ENCODE data around the gene GNG12. TPM values are rescaled to one million over a fixed set of nuclear protein-coding genes. Genes with fewer than 3 reads are reported as not detected.

Gene GNG12
- total and polyA plus RNA-seq, 9 of the 15 experiments (the other 6 are each of a cell fraction or from before 2014, with no cell fraction given): 2.6 to 6.0 (median 4.1) TPM

DNA sequence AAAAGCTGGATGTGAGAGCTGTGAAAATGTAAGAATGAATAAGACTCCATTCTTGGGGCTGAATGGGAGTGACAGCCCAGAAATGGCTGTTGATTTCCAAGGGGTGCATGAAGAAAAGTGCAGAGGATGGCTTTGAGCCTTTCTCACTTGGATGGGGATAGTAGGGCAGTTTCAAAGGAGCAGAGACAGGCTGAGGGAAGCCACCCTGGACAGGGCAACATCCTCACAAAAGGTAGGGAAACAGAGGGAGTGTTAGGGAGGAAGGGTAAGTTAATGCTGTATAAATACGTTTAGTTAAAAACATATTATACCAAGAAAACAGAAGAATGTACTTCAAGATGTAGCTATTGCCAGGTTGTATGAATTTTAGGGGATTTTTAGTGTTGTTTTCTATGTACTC lies 110.1 kb downstream of the GNG12 start:
- peak overlapping the region; percentile 49; the same call in 2 of the 3 replicates for H3K27ac ChIP-seq (ENCODE audit: extremely low read depth, low read depth, low read length)
- TF ChIP-seq SRF (CRISPR knock-in tag; IDR thresholded peaks at IDR 0.05) (peak in 1 of 2 experiments; percentile 74; a peak in 1 of 4 replicates), RHOXF2B (CRISPR knock-in tag; conservative IDR thresholded peaks at IDR 0.05) (no peak), MTA1 (IDR thresholded peaks at IDR 0.05; ENCODE audit: borderline replicate concordance) (no peak), GATAD2B (IDR thresholded peaks at IDR 0.05; ENCODE audit: borderline replicate concordance) (no peak)
- ATAC-seq: peak; percentile 30; the same call in 2 of the 3 replicates
- 0% methylated on average over 1 of the region's 1 CpG for WGBS (ENCODE audit: insufficient coverage, low coverage, missing lambda C conversion rate)
- intact Hi-C loops (cut with micrococcal nuclease) (no loop called here), in situ Hi-C loops (cut with MboI) (no loop called here)
- H2AFZ ChIP-seq (ENCODE audit: low read depth, low read length): peak overlapping the region; percentile 80
- H3K79me2 ChIP-seq (ENCODE audit: control insufficient read depth, insufficient read depth, low read length): no peaks in the 10 kb centered on the region
- H3K9me1 ChIP-seq (ENCODE audit: control insufficient read depth, insufficient read depth, low read length): no peaks in the 10 kb centered on the region
- ChIA-PET POLR2A (interaction anchor here (0.6 to 1.2 kb wide), 3 partner anchors 11 to 36 kb away, joined by 3 to 4 read pairs (median 3); no protein-coding TSS in a partner anchor), CTCF (ENCODE audit: low intra/inter-chr PET ratio) (no interaction called here)
- no peak overlapping the region for H3K4me2 ChIP-seq (ENCODE audit: insufficient read depth, low read length)
- no peak for FAIRE-seq
- 0 out of 4 replicates have a peak overlapping the region, but pooled peaks of 1 of the 2 experiments have one; percentile 8 for H3K9ac ChIP-seq (ENCODE audit: insufficient read depth in 1 of 2, low read depth in 2 of 2, low read length in 2 of 2)
- peaks cover 7 to 34% of the 10 kb centered on the region in 2 experiments; a peak in 3 of 5 replicates for H3K4me1 ChIP-seq (replicated peaks in 1 of 2; ENCODE audit: control insufficient read depth in 2 of 2, insufficient read depth in 2 of 2, low read length in 2 of 2)
- H3K36me3 ChIP-seq (ENCODE audit: control insufficient read depth, insufficient read depth, low read length): no peaks in the 10 kb centered on the region
- H4K20me1 ChIP-seq (replicated peaks; ENCODE audit: control insufficient read depth, insufficient read depth, low read length): no peaks in the 10 kb centered on the region
- no peak for DNase-seq (ENCODE audit: extremely low read depth in 1 of 4, low spot score in 3 of 4)
- no TSS peak for BruUV-seq (replicated peaks)
- H3K27me3 ChIP-seq (ENCODE audit: control insufficient read depth in 2 of 2, insufficient read depth in 2 of 2, low read length in 2 of 2): no peaks in the 10 kb centered on the region
- no peak overlapping the region for H3K4me3 ChIP-seq
- H3K9me3 ChIP-seq (replicated peaks; ENCODE audit: control insufficient read depth, insufficient read depth, low read depth, low read length): no peaks in the 10 kb centered on the region

DNA sequence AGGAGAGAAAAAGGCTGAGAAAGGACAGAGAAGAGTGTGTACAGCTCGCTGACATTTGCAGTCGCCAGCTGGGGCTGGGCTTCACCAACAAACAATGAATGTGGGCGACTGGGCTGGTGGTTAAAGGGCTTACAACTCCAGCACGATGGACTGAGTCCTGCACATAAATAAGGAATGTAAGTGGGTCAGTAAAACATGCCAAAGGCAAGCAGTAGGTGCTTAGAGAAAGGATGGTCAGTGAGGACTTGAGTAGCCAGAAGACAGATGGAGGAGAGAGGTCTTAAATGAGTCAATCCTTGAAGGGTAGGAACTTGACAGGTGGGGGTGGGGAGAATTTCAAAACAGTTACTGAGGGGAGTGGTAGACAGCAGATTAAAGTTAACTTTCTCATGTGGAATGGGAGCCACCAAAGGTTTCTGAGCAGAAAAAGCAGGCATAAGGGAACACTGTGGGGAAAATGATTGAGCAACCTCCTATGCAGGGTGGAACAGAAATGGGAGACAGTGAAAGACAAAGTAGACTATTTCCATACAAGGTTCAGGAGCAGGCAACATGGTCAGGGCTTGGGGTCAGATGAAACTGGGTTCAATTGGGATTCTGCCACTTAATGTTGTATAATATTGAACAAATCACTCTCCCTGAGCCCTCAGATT lies 110.8 kb downstream of the GNG12 start:
- CTCF ChIA-PET (ENCODE audit: low intra/inter-chr PET ratio): no interaction called here
- BruUV-seq (replicated peaks): no TSS peak

More for the DNA sequence above, 110.8 kb downstream of the GNG12 start:
- Histone ChIP-seq H3K79me2 (ENCODE audit: control insufficient read depth, insufficient read depth, low read length) (no peaks in the 10 kb centered on the region), H4K20me1 (replicated peaks; ENCODE audit: control insufficient read depth, insufficient read depth, low read length) (no peaks in the 10 kb centered on the region), H3K9ac (ENCODE audit: insufficient read depth in 1 of 2, low read depth in 2 of 2, low read length in 2 of 2) (no peak overlapping the region; a peak in 1 of 4 replicates), H3K4me3 (no peak overlapping the region), H3K4me1 (replicated peaks in 1 of 2; ENCODE audit: control insufficient read depth in 2 of 2, insufficient read depth in 2 of 2, low read length in 2 of 2) (peaks cover 7 to 34% of the 10 kb centered on the region in 2 experiments; a peak in 3 of 5 replicates), H3K4me2 (ENCODE audit: insufficient read depth, low read length) (no peak overlapping the region; the same call in 1 of the 2 replicates), H3K27ac (ENCODE audit: extremely low read depth, low read depth, low read length) (no peak overlapping the region), H2AFZ (ENCODE audit: low read depth, low read length) (peak overlapping the region; percentile 83), H3K9me3 (replicated peaks; ENCODE audit: control insufficient read depth, insufficient read depth, low read depth, low read length) (no peaks in the 10 kb centered on the region), H3K36me3 (ENCODE audit: control insufficient read depth, insufficient read depth, low read length) (no peaks in the 10 kb centered on the region), H3K27me3 (ENCODE audit: control insufficient read depth in 2 of 2, insufficient read depth in 2 of 2, low read length in 2 of 2) (no peaks in the 10 kb centered on the region), H3K9me1 (ENCODE audit: control insufficient read depth, insufficient read depth, low read length) (no peaks in the 10 kb centered on the region)
- DNase-seq (ENCODE audit: extremely low read depth in 1 of 4, low spot score in 3 of 4): no peak
- peak; percentile 42 for ATAC-seq
- WGBS (ENCODE audit: insufficient coverage, low coverage, missing lambda C conversion rate): 43% methylated on average over 4 of the region's 4 CpGs
- peak; percentile 19 for FAIRE-seq
- TF ChIP-seq CEBPB (tag; IDR thresholded peaks at IDR 0.05) (peak; percentile 79), CEBPG (CRISPR knock-in tag; IDR thresholded peaks at IDR 0.05) (no peak), CEBPG (tag; conservative IDR thresholded peaks at IDR 0.05 in 1 of 2, IDR thresholded peaks at IDR 0.05 in 1 of 2) (peak; percentile 11 to 62; a peak in 2 of 4 replicates), MIER1 (IDR thresholded peaks at IDR 0.05; ENCODE audit: low read depth) (no peak), EGR1 (conservative IDR thresholded peaks at IDR 0.05) (0 out of 2 replicates have a peak, but pooled peaks have one; percentile 19), MCM5 (IDR thresholded peaks at IDR 0.05; ENCODE audit: low read depth) (no peak), ETS2 (tag; IDR thresholded peaks at IDR 0.05; ENCODE audit: borderline replicate concordance, poor library complexity, severe bottlenecking) (no peak), BRCA1 (IDR thresholded peaks at IDR 0.05) (no peak), BRCA1 (CRISPR knock-in tag; IDR thresholded peaks at IDR 0.05) (no peak), NR1H2 (CRISPR knock-in tag; IDR thresholded peaks at IDR 0.05) (no peak), DPF2 (IDR thresholded peaks at IDR 0.05) (peak; percentile 31; the same call in 1 of the 2 replicates)
- TF ChIP-seq, protein P1, sequence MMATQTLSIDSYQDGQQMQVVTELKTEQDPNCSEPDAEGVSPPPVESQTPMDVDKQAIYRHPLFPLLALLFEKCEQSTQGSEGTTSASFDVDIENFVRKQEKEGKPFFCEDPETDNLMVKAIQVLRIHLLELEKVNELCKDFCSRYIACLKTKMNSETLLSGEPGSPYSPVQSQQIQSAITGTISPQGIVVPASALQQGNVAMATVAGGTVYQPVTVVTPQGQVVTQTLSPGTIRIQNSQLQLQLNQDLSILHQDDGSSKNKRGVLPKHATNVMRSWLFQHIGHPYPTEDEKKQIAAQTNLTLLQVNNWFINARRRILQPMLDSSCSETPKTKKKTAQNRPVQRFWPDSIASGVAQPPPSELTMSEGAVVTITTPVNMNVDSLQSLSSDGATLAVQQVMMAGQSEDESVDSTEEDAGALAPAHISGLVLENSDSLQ (IDR thresholded peaks at IDR 0.05): 0 out of 2 replicates have a peak, but pooled peaks have one; percentile 10
- POLR2A ChIA-PET: no interaction called here
- intact Hi-C loops (cut with micrococcal nuclease) (no loop called here), in situ Hi-C loops (cut with MboI) (no loop called here)

Data from K562 (cell line).